VCaP (cell line): ENCODE data around the gene TMEM120B.

Experiments used
- H3K27ac ChIP-seq: fragments of 450-650 bp; 2 replicates; pipeline ENCODE4 v1.5.1; 2017
- TF ChIP-seq, protein P1 (sequence below): fragments of 450-650 bp; conservative IDR thresholded peaks from 2 replicates; pipeline ENCODE4 v1.5.1; 2017; ENCODE audit warnings: mild to moderate bottlenecking, moderate library complexity

TMEM120B gene

DNA sequence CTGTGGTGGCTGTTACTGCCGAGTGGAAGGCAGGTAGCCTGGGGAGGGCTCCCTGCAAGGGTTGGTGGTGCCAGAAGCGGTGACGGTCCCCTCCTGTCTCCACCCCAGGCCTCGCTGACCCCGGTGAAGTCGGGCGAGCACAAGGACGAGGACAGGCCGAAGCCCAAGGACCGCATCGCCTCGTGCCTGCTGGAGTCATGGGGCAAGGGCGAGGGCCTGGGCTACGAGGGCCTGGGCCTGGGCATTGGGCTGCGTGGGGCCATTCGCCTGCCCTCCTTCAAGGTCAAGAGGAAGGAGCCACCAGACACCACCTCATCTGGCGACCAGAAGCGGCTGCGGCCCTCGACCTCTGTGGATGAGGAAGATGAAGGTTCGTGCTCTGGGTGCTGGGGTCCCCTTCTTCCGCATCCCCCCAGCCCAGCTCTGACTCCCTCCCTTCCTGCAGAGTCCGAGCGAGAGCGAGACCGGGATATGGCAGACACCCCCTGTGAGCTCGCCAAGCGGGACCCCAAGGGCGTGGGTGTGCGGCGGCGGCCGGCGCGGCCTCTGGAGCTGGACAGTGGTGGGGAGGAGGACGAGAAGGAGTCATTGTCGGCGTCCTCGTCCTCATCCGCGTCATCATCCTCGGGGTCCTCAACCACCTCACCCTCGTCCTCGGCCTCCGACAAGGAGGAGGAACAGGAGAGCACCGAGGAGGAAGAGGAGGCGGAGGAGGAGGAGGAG lies 104.5 kb downstream of the TMEM120B start:
- peak overlapping the region; percentile 38; the same call in 1 of the 2 replicates for H3K27ac ChIP-seq
- TF ChIP-seq, protein P1, sequence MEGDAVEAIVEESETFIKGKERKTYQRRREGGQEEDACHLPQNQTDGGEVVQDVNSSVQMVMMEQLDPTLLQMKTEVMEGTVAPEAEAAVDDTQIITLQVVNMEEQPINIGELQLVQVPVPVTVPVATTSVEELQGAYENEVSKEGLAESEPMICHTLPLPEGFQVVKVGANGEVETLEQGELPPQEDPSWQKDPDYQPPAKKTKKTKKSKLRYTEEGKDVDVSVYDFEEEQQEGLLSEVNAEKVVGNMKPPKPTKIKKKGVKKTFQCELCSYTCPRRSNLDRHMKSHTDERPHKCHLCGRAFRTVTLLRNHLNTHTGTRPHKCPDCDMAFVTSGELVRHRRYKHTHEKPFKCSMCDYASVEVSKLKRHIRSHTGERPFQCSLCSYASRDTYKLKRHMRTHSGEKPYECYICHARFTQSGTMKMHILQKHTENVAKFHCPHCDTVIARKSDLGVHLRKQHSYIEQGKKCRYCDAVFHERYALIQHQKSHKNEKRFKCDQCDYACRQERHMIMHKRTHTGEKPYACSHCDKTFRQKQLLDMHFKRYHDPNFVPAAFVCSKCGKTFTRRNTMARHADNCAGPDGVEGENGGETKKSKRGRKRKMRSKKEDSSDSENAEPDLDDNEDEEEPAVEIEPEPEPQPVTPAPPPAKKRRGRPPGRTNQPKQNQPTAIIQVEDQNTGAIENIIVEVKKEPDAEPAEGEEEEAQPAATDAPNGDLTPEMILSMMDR, result no peak

DNA sequence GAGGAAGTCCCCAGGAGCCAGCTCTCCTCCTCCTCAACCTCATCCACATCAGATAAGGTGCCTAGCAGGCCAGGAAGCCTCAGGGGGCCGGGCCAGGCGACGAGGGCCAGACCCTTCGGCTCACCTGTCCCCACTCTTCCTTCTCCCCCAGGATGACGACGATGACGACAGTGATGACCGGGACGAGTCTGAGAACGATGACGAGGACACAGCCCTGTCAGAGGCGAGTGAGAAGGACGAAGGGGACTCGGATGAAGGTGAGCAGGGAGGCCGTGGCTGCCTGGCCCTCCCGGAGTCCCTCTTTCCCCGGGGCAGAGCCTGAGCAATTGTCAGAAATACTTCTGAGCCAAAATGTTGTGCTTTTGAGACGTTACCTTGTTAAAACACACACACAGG lies 105.1 kb downstream of the TMEM120B start:
- TF ChIP-seq, protein P1, result no peak
- no peak overlapping the region for H3K27ac ChIP-seq

DNA sequence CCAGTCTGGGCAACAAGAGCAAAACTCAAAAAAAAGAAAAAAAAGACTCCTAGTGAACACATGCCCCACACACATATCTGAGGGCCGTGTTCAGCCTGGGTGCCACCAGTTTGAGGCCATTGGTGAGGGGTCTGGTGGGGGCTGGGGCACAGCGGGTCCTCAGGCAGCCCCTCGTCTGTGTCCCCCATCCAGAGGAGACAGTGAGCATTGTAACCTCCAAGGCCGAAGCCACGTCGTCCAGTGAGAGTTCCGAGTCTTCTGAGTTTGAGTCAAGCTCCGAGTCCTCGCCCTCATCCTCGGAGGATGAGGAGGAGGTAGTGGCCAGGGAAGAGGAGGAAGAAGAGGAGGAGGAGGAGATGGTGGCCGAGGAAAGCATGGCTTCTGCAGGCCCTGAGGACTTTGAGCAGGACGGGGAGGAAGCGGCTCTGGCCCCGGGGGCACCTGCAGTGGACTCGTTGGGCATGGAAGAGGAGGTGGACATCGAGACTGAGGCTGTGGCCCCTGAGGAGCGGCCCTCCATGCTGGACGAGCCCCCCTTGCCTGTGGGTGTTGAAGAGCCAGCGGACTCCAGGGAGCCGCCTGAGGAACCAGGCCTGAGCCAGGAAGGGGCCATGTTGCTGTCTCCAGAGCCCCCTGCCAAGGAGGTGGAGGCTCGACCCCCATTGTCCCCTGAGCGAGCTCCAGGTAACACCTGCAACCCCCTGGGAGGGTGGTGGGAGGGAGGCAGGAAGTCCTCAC lies 106.8 kb downstream of the TMEM120B start:
- TF ChIP-seq, protein P1, result no peak
- H3K27ac ChIP-seq, result no peak overlapping the region

DNA sequence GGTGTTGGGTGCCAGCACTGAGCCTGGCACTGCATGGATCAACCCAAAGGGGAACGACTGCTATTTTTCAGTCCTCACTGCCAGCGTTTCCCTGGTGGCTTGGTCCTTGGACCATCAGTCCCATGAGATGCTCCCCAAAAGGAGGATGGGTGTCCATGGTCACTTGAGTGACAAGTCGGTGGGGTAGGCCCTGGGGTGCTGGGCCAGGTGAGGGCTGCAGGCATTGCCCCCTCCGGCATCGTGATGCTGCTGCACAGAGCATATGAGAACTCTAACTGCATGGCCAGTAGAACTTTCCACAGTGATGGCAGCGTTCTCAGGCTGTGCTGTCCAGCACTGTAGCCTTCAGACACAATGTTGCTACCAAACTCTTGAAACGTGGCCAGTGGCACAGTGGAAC lies 107.5 kb downstream of the TMEM120B start:
- no peak overlapping the region for H3K27ac ChIP-seq
- TF ChIP-seq, protein P1, result no peak

DNA sequence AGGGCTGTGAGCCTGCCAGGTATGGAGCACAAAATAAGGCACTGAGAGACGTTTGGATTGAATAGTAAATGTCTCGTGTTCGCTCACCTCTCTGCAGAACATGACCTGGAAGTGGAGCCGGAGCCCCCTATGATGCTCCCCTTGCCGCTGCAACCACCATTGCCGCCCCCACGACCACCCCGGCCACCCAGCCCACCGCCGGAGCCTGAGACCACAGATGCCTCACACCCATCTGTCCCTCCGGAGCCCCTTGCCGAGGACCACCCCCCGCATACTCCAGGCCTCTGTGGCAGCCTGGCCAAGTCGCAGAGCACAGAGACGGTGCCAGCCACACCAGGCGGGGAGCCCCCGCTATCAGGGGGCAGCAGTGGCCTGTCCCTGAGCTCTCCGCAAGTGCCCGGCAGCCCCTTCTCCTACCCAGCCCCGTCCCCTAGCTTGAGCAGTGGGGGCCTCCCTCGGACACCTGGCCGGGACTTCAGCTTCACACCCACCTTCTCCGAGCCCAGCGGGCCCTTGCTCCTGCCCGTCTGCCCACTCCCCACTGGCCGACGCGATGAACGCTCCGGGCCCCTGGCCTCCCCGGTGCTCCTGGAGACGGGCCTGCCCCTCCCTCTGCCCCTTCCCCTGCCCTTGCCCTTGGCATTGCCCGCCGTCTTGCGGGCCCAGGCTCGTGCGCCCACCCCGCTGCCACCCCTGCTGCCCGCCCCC lies 110.0 kb downstream of the TMEM120B start:
- H3K27ac ChIP-seq, result no peak overlapping the region
- TF ChIP-seq, protein P1, result no peak

DNA sequence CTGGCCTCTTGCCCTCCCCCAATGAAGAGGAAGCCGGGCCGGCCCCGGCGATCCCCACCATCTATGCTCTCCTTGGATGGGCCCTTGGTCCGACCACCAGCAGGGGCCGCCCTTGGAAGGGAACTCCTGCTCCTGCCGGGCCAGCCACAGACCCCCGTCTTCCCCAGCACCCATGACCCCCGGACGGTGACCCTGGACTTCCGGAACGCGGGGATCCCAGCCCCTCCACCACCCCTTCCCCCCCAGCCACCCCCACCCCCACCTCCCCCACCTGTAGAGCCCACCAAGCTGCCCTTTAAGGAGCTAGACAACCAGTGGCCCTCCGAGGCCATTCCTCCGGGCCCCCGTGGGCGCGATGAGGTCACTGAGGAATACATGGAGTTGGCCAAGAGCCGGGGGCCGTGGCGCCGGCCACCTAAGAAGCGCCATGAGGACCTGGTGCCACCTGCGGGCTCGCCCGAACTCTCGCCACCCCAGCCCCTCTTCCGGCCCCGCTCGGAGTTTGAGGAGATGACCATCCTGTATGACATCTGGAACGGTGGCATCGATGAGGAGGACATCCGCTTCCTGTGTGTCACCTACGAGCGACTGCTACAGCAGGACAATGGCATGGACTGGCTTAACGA lies 110.7 kb downstream of the TMEM120B start:
- H3K27ac ChIP-seq, result no peak overlapping the region
- TF ChIP-seq, protein P1, result no peak

DNA sequence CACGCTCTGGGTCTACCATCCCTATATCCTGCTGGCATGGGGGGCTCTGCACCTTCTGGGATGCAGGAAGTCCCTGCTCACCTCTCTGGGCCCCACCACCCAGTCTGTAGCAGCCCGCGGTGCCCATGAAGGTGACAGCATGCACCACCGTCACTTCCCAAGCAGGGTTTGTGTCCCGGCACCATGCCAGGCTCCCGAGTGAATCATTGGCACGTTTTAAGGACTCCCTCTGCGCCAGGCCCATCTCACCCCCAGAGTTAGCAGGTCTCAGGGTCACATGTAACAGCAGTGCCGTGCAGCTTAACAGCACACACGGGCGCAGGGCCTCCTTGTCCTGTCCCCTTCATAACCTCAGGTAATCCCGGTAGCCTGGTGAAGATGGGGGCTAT lies 111.2 kb downstream of the TMEM120B start:
- TF ChIP-seq, protein P1, result no peak

More for the DNA sequence above, 111.2 kb downstream of the TMEM120B start:
- H3K27ac ChIP-seq, result no peak overlapping the region
